CD14-positive monocyte (primary cell): ENCODE results near the gene KRTAP5-7. TPM values are rescaled to one million over a fixed set of nuclear protein-coding genes. Genes with fewer than 3 reads are reported as not detected.

Source experiments
- DNase-seq, 3 donors: peaks; one replicate each; pipeline ENCODE4 v3.0.0-alpha.2; 2011 to 2022
- H2AFZ ChIP-seq: 2 replicates; pipeline ENCODE4 v1.6.0; 2012; ENCODE audit warnings: mild to moderate bottlenecking, low read depth, low read length, inconsistent platforms; ENCODE audit not compliant: insufficient read depth, poor library complexity, severe bottlenecking
- H3K27ac ChIP-seq, 2 donors: 1 replicate in 1 of 2; 2 replicates in 1 of 2; pipeline ENCODE4 v1.5.1; 2012 to 2013; ENCODE audit warnings: low read length in 2 of 2, control low read depth in 1 of 2, inconsistent platforms in 1 of 2, low read depth in 1 of 2, mild to moderate bottlenecking in 1 of 2
- H3K27me3 ChIP-seq, 2 donors: one replicate each; pipeline versions ENCODE4 v1.6.0 to v1.6.1; 2011 to 2013; ENCODE audit warnings: low read length in 2 of 2; ENCODE audit not compliant: control insufficient read depth in 2 of 2, insufficient read depth in 2 of 2
- H3K36me3 ChIP-seq, 2 donors: replicated peaks in 1 of 2; 1 replicate in 1 of 2; 2 replicates in 1 of 2; pipeline versions ENCODE4 v1.5.1 to v1.6.1; 2012 to 2013; ENCODE audit warnings: low read length in 2 of 2, control low read depth in 1 of 2, inconsistent platforms in 1 of 2, mild to moderate bottlenecking in 1 of 2; ENCODE audit not compliant: insufficient read depth in 2 of 2, control insufficient read depth in 1 of 2
- H3K4me1 ChIP-seq, 2 donors: 1 replicate in 1 of 2; 2 replicates in 1 of 2; pipeline versions ENCODE4 v1.5.1 to v1.6.1; 2012 to 2013; ENCODE audit warnings: low read length in 2 of 2, control low read depth in 1 of 2, inconsistent platforms in 1 of 2, mild to moderate bottlenecking in 1 of 2, moderate library complexity in 1 of 2; ENCODE audit not compliant: insufficient read depth in 2 of 2, control insufficient read depth in 1 of 2
- H3K4me2 ChIP-seq: replicated peaks from 2 replicates; pipeline ENCODE3; 2012; ENCODE audit warnings: low read length, moderate library complexity, mild to moderate bottlenecking; ENCODE audit not compliant: poor library complexity, severe bottlenecking; ENCODE audit errors: extremely low read depth
- H3K4me3 ChIP-seq, 3 experiments: fragments of 200-600 bp in 1 of 3; sonication (generic) in 1 of 3; replicated peaks in 1 of 3; 1 replicate in 2 of 3; 2 replicates in 1 of 3; pipeline ENCODE4 v1.5.1; 2011 to 2013; ENCODE audit warnings: low read length in 3 of 3, mild to moderate bottlenecking in 3 of 3, control low read depth in 2 of 3, low read depth in 2 of 3, inconsistent platforms in 1 of 3, moderate library complexity in 1 of 3
- H3K79me2 ChIP-seq: 2 replicates; pipeline ENCODE4 v1.6.0; 2012; ENCODE audit warnings: mild to moderate bottlenecking, control low read depth, inconsistent platforms, low read length, moderate library complexity; ENCODE audit not compliant: insufficient read depth
- H3K9ac ChIP-seq: 2 replicates; pipeline ENCODE4 v1.6.0; 2017; ENCODE audit warnings: low read length, mild to moderate bottlenecking; ENCODE audit not compliant: insufficient read depth, poor library complexity, severe bottlenecking
- H3K9me3 ChIP-seq, 2 donors: replicated peaks in 1 of 2; 1 replicate in 1 of 2; 2 replicates in 1 of 2; pipeline versions ENCODE4 v1.5.1 to v1.6.1; 2012 to 2013; ENCODE audit warnings: low read length in 2 of 2, control low read depth in 1 of 2; ENCODE audit not compliant: control insufficient read depth in 1 of 2, insufficient read depth in 1 of 2
- H4K20me1 ChIP-seq: 2 replicates; pipeline ENCODE4 v1.6.0; 2012; ENCODE audit warnings: mild to moderate bottlenecking, low read length, control low read depth, moderate library complexity; ENCODE audit not compliant: insufficient read depth
- H3K27ac Mint-ChIP-seq, 7 donors: one replicate each; pipeline ENCODE4 v1.8.0; 2020; ENCODE audit warnings: mild to moderate bottlenecking in 7 of 7, mixed read lengths in 7 of 7, moderate library complexity in 6 of 7, inconsistent platforms in 2 of 7
- H3K27me3 Mint-ChIP-seq, 3 donors: one replicate each; pipeline ENCODE4 v1.8.0; 2021 to 2022; ENCODE audit warnings: low read depth in 3 of 3, mild to moderate bottlenecking in 3 of 3, mixed read lengths in 3 of 3, moderate library complexity in 3 of 3, inconsistent platforms in 1 of 3
- H3K36me3 Mint-ChIP-seq, 2 donors: one replicate each; pipeline ENCODE4 v1.8.0; 2020; ENCODE audit warnings: mixed read lengths in 2 of 2, inconsistent platforms in 1 of 2, mild to moderate bottlenecking in 1 of 2
- H3K4me1 Mint-ChIP-seq: one replicate; pipeline ENCODE4 v1.8.0; 2020; ENCODE audit warnings: mild to moderate bottlenecking, mixed read lengths
- H3K4me3 Mint-ChIP-seq, 2 donors: one replicate each; pipeline ENCODE4 v1.8.0; 2020; ENCODE audit warnings: mild to moderate bottlenecking in 2 of 2, mixed read lengths in 2 of 2, moderate library complexity in 1 of 2
- H3K9me3 Mint-ChIP-seq, 7 donors: one replicate each; pipeline ENCODE4 v1.8.0; 2020 to 2022; ENCODE audit warnings: mixed read lengths in 7 of 7, mild to moderate bottlenecking in 6 of 7, moderate library complexity in 6 of 7, inconsistent platforms in 2 of 7
- WGBS: methylation state at CpG from one replicate; pipeline ENCODE4 v1.1.5; 2013; ENCODE audit warnings: missing lambda C conversion rate; ENCODE audit not compliant: insufficient coverage; 5-methylcytosine and 5-hydroxymethylcytosine counted together
- intact Hi-C, 2 donors: fragments of 100-400 bp; cut with micrococcal nuclease; formaldehyde crosslinking; loops; one replicate each; pipeline versions ENCODE4 v1.15.0 to v1.15.1; 2023
- polyA plus RNA-seq, 3 donors: library from polyadenylated mRNA; depleted of rRNA in 1 of 3; unstranded in 2 of 3; stranded (reverse) in 1 of 3; fragments of 300-500 nt in 2 of 3; fragments of >200 nt in 1 of 3; fragmentation: Illumina TruSeq in 2 of 3; gene quantifications; 1 replicate in 2 of 3; 2 replicates in 1 of 3; pipeline ENCODE4 v1.2.3, GENCODE V29; 2012 to 2021
- TF ChIP-seq, protein P1 (sequence below): fragments of 200-600 bp; IDR thresholded peaks from one replicate; pipeline ENCODE4 v1.8.0; 2022; ENCODE audit warnings: antibody characterized with exemption, mild to moderate bottlenecking

KRTAP5-7 gene
- polyA plus RNA-seq, 3 donors: 0.05 TPM; not detected in 2

DNA sequence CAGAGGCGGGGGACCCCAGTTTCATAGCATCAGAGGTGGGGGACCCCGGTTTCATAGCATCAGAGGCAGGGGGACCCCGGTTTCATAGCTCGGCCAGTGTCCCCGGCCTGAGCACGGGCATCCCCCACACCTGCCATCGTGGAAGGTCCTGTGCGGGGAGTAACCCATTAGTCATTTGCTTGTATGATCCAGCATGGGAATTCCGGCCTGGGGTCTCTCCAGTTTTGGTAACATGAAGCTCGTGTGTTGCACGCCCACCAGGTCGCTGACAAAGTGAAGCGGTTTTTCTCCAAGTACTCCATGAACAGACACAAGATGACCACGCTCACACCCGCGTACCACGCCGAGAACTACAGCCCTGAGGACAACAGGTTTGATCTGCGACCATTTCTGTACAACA lies 29.0 kb upstream of the KRTAP5-7 start:
- intact Hi-C loops: no loop called here
- TF ChIP-seq, protein P1, sequence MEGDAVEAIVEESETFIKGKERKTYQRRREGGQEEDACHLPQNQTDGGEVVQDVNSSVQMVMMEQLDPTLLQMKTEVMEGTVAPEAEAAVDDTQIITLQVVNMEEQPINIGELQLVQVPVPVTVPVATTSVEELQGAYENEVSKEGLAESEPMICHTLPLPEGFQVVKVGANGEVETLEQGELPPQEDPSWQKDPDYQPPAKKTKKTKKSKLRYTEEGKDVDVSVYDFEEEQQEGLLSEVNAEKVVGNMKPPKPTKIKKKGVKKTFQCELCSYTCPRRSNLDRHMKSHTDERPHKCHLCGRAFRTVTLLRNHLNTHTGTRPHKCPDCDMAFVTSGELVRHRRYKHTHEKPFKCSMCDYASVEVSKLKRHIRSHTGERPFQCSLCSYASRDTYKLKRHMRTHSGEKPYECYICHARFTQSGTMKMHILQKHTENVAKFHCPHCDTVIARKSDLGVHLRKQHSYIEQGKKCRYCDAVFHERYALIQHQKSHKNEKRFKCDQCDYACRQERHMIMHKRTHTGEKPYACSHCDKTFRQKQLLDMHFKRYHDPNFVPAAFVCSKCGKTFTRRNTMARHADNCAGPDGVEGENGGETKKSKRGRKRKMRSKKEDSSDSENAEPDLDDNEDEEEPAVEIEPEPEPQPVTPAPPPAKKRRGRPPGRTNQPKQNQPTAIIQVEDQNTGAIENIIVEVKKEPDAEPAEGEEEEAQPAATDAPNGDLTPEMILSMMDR: no peak
- H3K27ac Mint-ChIP-seq: no peak overlapping the region
- Histone ChIP-seq H3K4me1 (no peaks in the 10 kb centered on the region), H3K79me2 (no peaks in the 10 kb centered on the region), H4K20me1 (peaks cover 8% of the 10 kb centered on the region), H3K27me3 (no peaks in the 10 kb centered on the region), H3K9me3 (no peaks in the 10 kb centered on the region), H2AFZ (no peak overlapping the region), H3K27ac (no peak overlapping the region), H3K4me2 (no peak overlapping the region), H3K4me3 (no peak overlapping the region), H3K36me3 (peaks cover 84 to 95% of the 10 kb centered on the region in 2 donors), H3K9ac (no peak overlapping the region)
- no peaks in the 10 kb centered on the region for H3K9me3 Mint-ChIP-seq
- 99% methylated on average over 19 of the region's 19 CpGs for WGBS
- peak overlapping the region in 1 of 2 donors; percentile 24 for H3K4me3 Mint-ChIP-seq
- H3K36me3 Mint-ChIP-seq: peaks cover 75 to 97% of the 10 kb centered on the region in 2 donors
- peaks cover 0 to 3% (median 2%) of the 10 kb centered on the region in 3 donors for H3K27me3 Mint-ChIP-seq
- peaks cover 4% of the 10 kb centered on the region for H3K4me1 Mint-ChIP-seq
- no peak for DNase-seq

DNA sequence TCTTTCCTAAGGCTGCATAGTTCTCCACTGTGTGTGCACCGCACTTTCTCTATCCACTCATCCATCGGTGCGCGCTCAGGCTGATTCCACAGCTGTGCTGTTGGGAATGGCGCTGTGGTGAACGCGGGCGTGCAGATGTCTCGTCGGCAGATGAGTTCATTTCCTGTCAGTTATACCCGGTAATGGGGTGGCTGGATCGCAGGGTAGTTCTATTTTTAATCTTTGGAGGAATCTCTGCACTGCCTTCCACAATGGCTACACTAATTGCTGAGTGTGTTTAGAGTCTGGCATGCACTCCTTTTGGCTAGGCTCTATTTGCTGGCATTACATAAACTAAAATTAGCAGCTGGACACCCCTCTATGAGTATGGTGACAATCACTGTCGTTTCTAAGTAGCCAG lies 27.9 kb upstream of the KRTAP5-7 start:
- Histone ChIP-seq H3K27me3 (no peaks in the 10 kb centered on the region), H3K4me3 (no peak overlapping the region), H3K9me3 (no peaks in the 10 kb centered on the region), H2AFZ (no peak overlapping the region), H3K9ac (no peak overlapping the region), H3K27ac (no peak overlapping the region), H3K79me2 (no peaks in the 10 kb centered on the region), H3K36me3 (peaks cover 82 to 96% of the 10 kb centered on the region in 2 donors), H3K4me2 (no peak overlapping the region), H4K20me1 (peaks cover 8% of the 10 kb centered on the region), H3K4me1 (no peaks in the 10 kb centered on the region)
- 33% methylated on average over 2 of the region's 13 CpGs for WGBS
- Mint-ChIP-seq H3K27ac (peak overlapping the region in 1 of 7 donors; percentile 59), H3K4me3 (no peak overlapping the region), H3K4me1 (peaks cover 4% of the 10 kb centered on the region), H3K27me3 (peaks cover 0 to 3% (median 2%) of the 10 kb centered on the region in 3 donors), H3K36me3 (peaks cover 71 to 93% of the 10 kb centered on the region in 2 donors), H3K9me3 (no peaks in the 10 kb centered on the region)
- intact Hi-C loops: no loop called here
- TF ChIP-seq, protein P1: no peak
- no peak for DNase-seq
